ENCODE data around the gene ZNF296. TPM values are rescaled to one million over a fixed set of nuclear protein-coding genes. Genes with fewer than 3 reads are reported as not detected.

ZNF296 gene
- total RNA-seq, 3 donors from 2014 or later: 0.98 to 1.9 (median 1.3) TPM

- intact Hi-C loops (cut with DNase I; ENCODE audit: low total_unique reads): loop anchor here (5.0 kb wide), 1 partner anchor 277 kb away; no protein-coding TSS in a partner anchor
- no peak overlapping the region for H3K27ac ChIP-seq
- H3K4me3 ChIP-seq: no peak overlapping the region
- no peaks in the 10 kb centered on the region for H3K36me3 ChIP-seq
- H3K27me3 ChIP-seq: no peaks in the 10 kb centered on the region
- TF ChIP-seq POLR2A (IDR thresholded peaks at IDR 0.05) (no peak), CTCF (IDR thresholded peaks at IDR 0.05) (no peak), POLR2AphosphoS5 (IDR thresholded peaks at IDR 0.05) (no peak)
- H3K4me1 ChIP-seq: no peaks in the 10 kb centered on the region
- no peak for DNase-seq (ENCODE audit: low spot score in 2 of 2)
- H3K9me3 ChIP-seq: no peaks in the 10 kb centered on the region
Observed at GRCh38 chr19:45025264-45025663, 51.0 kb downstream of the ZNF296 start.

GRCh38 chr19:45023048-45023447 lies 53.2 kb downstream of the ZNF296 start:
- H3K27me3 ChIP-seq: no peaks in the 10 kb centered on the region
- H3K27ac ChIP-seq: no peak overlapping the region
- no peak for DNase-seq (ENCODE audit: low spot score in 2 of 2)
- intact Hi-C loops (cut with DNase I; ENCODE audit: low total_unique reads): no loop called here
- H3K4me1 ChIP-seq: no peaks in the 10 kb centered on the region
- no peaks in the 10 kb centered on the region for H3K36me3 ChIP-seq
- no peak overlapping the region for H3K4me3 ChIP-seq
- TF ChIP-seq POLR2A (IDR thresholded peaks at IDR 0.05): no peak
- no peak for TF ChIP-seq POLR2AphosphoS5 (IDR thresholded peaks at IDR 0.05)
- no peak for TF ChIP-seq CTCF (IDR thresholded peaks at IDR 0.05)
- no peaks in the 10 kb centered on the region for H3K9me3 ChIP-seq

- intact Hi-C loops (cut with DNase I; ENCODE audit: low total_unique reads): no loop called here
- Histone ChIP-seq H3K27ac (no peak overlapping the region), H3K4me3 (no peak overlapping the region), H3K27me3 (no peaks in the 10 kb centered on the region), H3K4me1 (no peaks in the 10 kb centered on the region), H3K9me3 (no peaks in the 10 kb centered on the region), H3K36me3 (no peaks in the 10 kb centered on the region)
- no peak for TF ChIP-seq CTCF (IDR thresholded peaks at IDR 0.05)
- TF ChIP-seq POLR2AphosphoS5 (IDR thresholded peaks at IDR 0.05): no peak
- TF ChIP-seq POLR2A (IDR thresholded peaks at IDR 0.05): no peak
- no peak for DNase-seq (ENCODE audit: low spot score in 2 of 2)
Observed at GRCh38 chr19:45021971-45022370, 54.3 kb downstream of the ZNF296 start.

Other genes with a start within 250 kb of the ZNF296 start
- 100 to 1,000 TPM in 1 of 3 donors, 10 to 100 TPM in 2; 28.0 to 114 (median 86.6) TPM for gene NECTIN2, start 230.2 kb downstream of the ZNF296 start, total RNA-seq
- 10 to 100 TPM; 32.9 to 48.2 (median 39.7) TPM for gene TOMM40, start 185.2 kb downstream of the ZNF296 start, total RNA-seq
- gene APOE, start 170.7 kb downstream of the ZNF296 start, total RNA-seq: 1,000 to 10,000 TPM in 2 of 3 donors, 100 to 1,000 TPM in 1; 439 to 1,162 (median 1,092) TPM
- 100 to 1,000 TPM in 1 of 3 donors, 10 to 100 TPM in 2; 59.0 to 285 (median 78.7) TPM for gene APOC1, start 161.9 kb downstream of the ZNF296 start, total RNA-seq
- not detected for gene APOC4, start 134.2 kb downstream of the ZNF296 start, total RNA-seq
- 10 to 100 TPM in 1 of 3 donors, under 1 TPM in 1, not detected in 1; 0.48 to 10.7 TPM for gene APOC2, start 130.4 kb downstream of the ZNF296 start, total RNA-seq
- 10 to 100 TPM; 42.0 to 70.5 (median 60.2) TPM for gene CLPTM1, start 121.1 kb downstream of the ZNF296 start, total RNA-seq
- 10 to 100 TPM in 1 of 3 donors, 1 to 10 TPM in 2; 5.8 to 12.5 (median 8.2) TPM for gene RELB, start 75.0 kb downstream of the ZNF296 start, total RNA-seq
- 10 to 100 TPM; 49.9 to 80.3 (median 57.0) TPM for gene CLASRP, start 37.4 kb downstream of the ZNF296 start, total RNA-seq
- gene GEMIN7, start 2.8 kb upstream of the ZNF296 start, total RNA-seq: 10 to 100 TPM; 21.3 to 35.1 (median 22.1) TPM
- gene PPP1R37, start 16.7 kb upstream of the ZNF296 start, total RNA-seq: 10 to 100 TPM; 18.6 to 50.8 (median 33.8) TPM
- 1 to 10 TPM in 2 of 3 donors, under 1 TPM in 1; 0.16 to 1.3 (median 1.0) TPM for gene NKPD1, start 84.5 kb upstream of the ZNF296 start, total RNA-seq
- 10 to 100 TPM; 29.5 to 54.4 (median 34.7) TPM for gene TRAPPC6A, start 101.8 kb upstream of the ZNF296 start, total RNA-seq
- gene BLOC1S3, start 102.3 kb upstream of the ZNF296 start, total RNA-seq: 10 to 100 TPM; 10.2 to 13.0 (median 10.6) TPM
- gene EXOC3L2, start 168.9 kb upstream of the ZNF296 start, total RNA-seq: 1 to 10 TPM in 1 of 3 donors, under 1 TPM in 2; 0.44 to 2.3 (median 0.64) TPM
- 10 to 100 TPM; 11.0 to 20.0 (median 19.2) TPM for gene MARK4, start 174.8 kb upstream of the ZNF296 start, total RNA-seq
- not detected for gene CKM, start 246.4 kb upstream of the ZNF296 start, total RNA-seq

All from breast epithelium (tissue), 4 donors.